HEK293T (cell line): Measurements from ENCODE around the gene EMP2.

Experiments used
- BHLHE40 ChIP-seq: fragments of 450-650 bp; IDR thresholded peaks from 2 replicates; pipeline ENCODE4 v1.6.1; 2016; ENCODE audit warnings: mild to moderate bottlenecking, moderate library complexity, borderline replicate concordance
- CTBP1 ChIP-seq: fragments of 450-650 bp; IDR thresholded peaks from 2 replicates; pipeline ENCODE4 v1.6.1; 2016; ENCODE audit warnings: borderline replicate concordance
- HDGF ChIP-seq: fragments of 450-650 bp; IDR thresholded peaks from 2 replicates; pipeline ENCODE4 v1.6.1; 2017; ENCODE audit warnings: antibody characterized with exemption, borderline replicate concordance
- LEF1 ChIP-seq: fragments of 450-650 bp; IDR thresholded peaks from 2 replicates; pipeline ENCODE4 v1.6.1; 2017; ENCODE audit warnings: mild to moderate bottlenecking, borderline replicate concordance
- SP1 ChIP-seq: fragments of 450-650 bp; IDR thresholded peaks from 2 replicates; pipeline ENCODE4 v1.6.1; 2017
- SUZ12 ChIP-seq: fragments of 450-650 bp; IDR thresholded peaks from 2 replicates; pipeline ENCODE4 v1.6.1; 2016; ENCODE audit warnings: mild to moderate bottlenecking
- ZNF384 ChIP-seq: fragments of 450-650 bp; IDR thresholded peaks from 2 replicates; pipeline ENCODE4 v1.6.1; 2016

DNA sequence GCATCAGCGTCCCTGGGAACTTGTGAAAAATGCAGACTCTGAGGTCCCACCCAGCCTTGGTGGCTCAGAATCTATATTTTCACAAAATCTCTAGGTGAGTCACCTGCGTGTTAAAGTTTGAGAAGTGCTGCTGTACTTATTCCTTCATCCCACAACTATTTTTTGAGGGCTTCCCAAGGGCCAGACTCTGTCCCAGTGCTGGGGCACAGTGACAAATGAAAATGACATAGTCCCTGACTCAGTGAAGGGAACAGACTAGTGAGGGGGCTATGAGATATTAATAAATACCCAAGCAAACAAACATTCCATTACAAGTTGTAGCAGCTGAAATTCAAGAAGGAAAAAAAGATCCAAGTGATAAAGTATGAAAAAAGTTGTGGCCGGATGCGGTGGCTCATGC is 9.9 kb upstream of the EMP2 start:
- TF ChIP-seq CTBP1: no peak
- TF ChIP-seq SUZ12: no peak
- TF ChIP-seq HDGF: no peak
- no peak for TF ChIP-seq BHLHE40
- no peak for TF ChIP-seq ZNF384
- no peak for TF ChIP-seq LEF1
- TF ChIP-seq SP1: no peak
